Myocyte (in vitro differentiated cells): ENCODE data around the gene SCYGR7. TPM values are rescaled to one million over a fixed set of nuclear protein-coding genes. Genes with fewer than 3 reads are reported as not detected.
"Not testable (repeated sequence)": the region's sequence is repeated elsewhere in the genome, so short reads cannot be mapped to it uniquely, and the experiment has no call there.

Source experiments
- DNase-seq: peaks from one replicate; pipeline ENCODE4 v3.0.0-alpha.2; 2012; ENCODE audit warnings: low read depth
- polyA plus RNA-seq: library from polyadenylated mRNA; unstranded; fragments of >200 nt; gene quantifications from one replicate; pipeline ENCODE4 v1.2.1, GENCODE V29; 2012; ENCODE audit warnings: missing spikeins
- total RNA-seq: library from RNA; depleted of rRNA; stranded (reverse); fragments of >200 nt; gene quantifications from 2 replicates; pipeline ENCODE4 v1.2.3, GENCODE V29; 2014

The SCYGR7 gene
- total RNA-seq, result not detected in 2 replicates
- not detected for polyA plus RNA-seq

GRCh38 chr2:227728035-227728434 is at the start of gene SCYGR7:
Gene SCYGR7, plus strand, starts transcription at chr2:227728335. Its CDS starts 0 bp downstream, at chr2:227728335.
- no peak for DNase-seq

GRCh38 chr2:227684258-227684657 is 43.9 kb upstream of the SCYGR7 start:
- no peak for DNase-seq

- no peak for DNase-seq
Observed at GRCh38 chr2:227687189-227687588, 40.9 kb upstream of the SCYGR7 start.

GRCh38 chr2:227696990-227697679 is 31.0 kb upstream of the SCYGR7 start:
- DNase-seq, result no peak

GRCh38 chr2:227701556-227701955 is 26.6 kb upstream of the SCYGR7 start:
- no peak for DNase-seq

- peak; percentile 2 for DNase-seq
Observed at GRCh38 chr2:227703280-227703732, 24.8 kb upstream of the SCYGR7 start.

- no peak for DNase-seq
Observed at GRCh38 chr2:227703961-227704360, 24.2 kb upstream of the SCYGR7 start.

- no peak for DNase-seq
Observed at GRCh38 chr2:227706859-227707258, 21.3 kb upstream of the SCYGR7 start.

- no peak for DNase-seq
Observed at GRCh38 chr2:227707390-227707789, 20.7 kb upstream of the SCYGR7 start.

GRCh38 chr2:227710986-227711385 is 17.1 kb upstream of the SCYGR7 start:
- no peak for DNase-seq

- DNase-seq, result no peak
Observed at GRCh38 chr2:227713291-227713690, 14.8 kb upstream of the SCYGR7 start.

GRCh38 chr2:227716501-227716900 is 11.6 kb upstream of the SCYGR7 start:
- no peak for DNase-seq

- peak; percentile 64 for DNase-seq
Observed at GRCh38 chr2:227717687-227718567, 10.2 kb upstream of the SCYGR7 start, which contains the start of gene SLC19A3. Gene SLC19A3, minus strand, starts transcription at chr2:227718028. Its CDS starts 15,710 bp downstream, at chr2:227702318.

GRCh38 chr2:227719641-227720040 is 8.5 kb upstream of the SCYGR7 start:
- DNase-seq, result no peak

GRCh38 chr2:227720680-227721079 is 7.5 kb upstream of the SCYGR7 start:
- no peak for DNase-seq

- DNase-seq, result not testable (repeated sequence)
Observed at GRCh38 chr2:227722821-227723220, 5.3 kb upstream of the SCYGR7 start.

- peak; percentile 18 for DNase-seq
Observed at GRCh38 chr2:227724394-227725039, 3.6 kb upstream of the SCYGR7 start, which contains the start of gene SCYGR6. Gene SCYGR6, minus strand, starts transcription at chr2:227724757. Its CDS starts 0 bp downstream, at chr2:227724757.

- no peak for DNase-seq
Observed at GRCh38 chr2:227739351-227739750, 11.2 kb downstream of the SCYGR7 start.

- not testable (repeated sequence) for DNase-seq
Observed at GRCh38 chr2:227740705-227741104, 12.6 kb downstream of the SCYGR7 start.

GRCh38 chr2:227745594-227745993 is 17.5 kb downstream of the SCYGR7 start, which contains the start of gene SCYGR8:
Gene SCYGR8, plus strand, starts transcription at chr2:227745894. Its CDS starts 0 bp downstream, at chr2:227745894.
- DNase-seq, result no peak

- peak; percentile 11 for DNase-seq
Observed at GRCh38 chr2:227748079-227748478, 19.9 kb downstream of the SCYGR7 start.
